KOPT-K1 (cell line): ENCODE results near the gene MARCO.

Experiments
- H3K27ac ChIP-seq: fragments of 200-600 bp; sonication (generic); 2 replicates; pipeline ENCODE4 v1.5.1; 2016; ENCODE audit warnings: antibody characterized with exemption, mild to moderate bottlenecking, low read depth, low read length; ENCODE audit not compliant: poor library complexity, severe bottlenecking
- H3K36me3 ChIP-seq: fragments of 200-600 bp; sonication (generic); 2 replicates; pipeline ENCODE4 v1.5.1; 2017; ENCODE audit warnings: antibody characterized with exemption, mild to moderate bottlenecking, low read length, moderate library complexity; ENCODE audit not compliant: insufficient read depth
- H3K9me3 ChIP-seq: fragments of 200-600 bp; sonication (generic); 2 replicates; pipeline ENCODE4 v1.5.1; 2017; ENCODE audit warnings: antibody characterized with exemption, low read length, mild to moderate bottlenecking; ENCODE audit not compliant: insufficient read depth, poor library complexity, severe bottlenecking

Gene MARCO, protein sequence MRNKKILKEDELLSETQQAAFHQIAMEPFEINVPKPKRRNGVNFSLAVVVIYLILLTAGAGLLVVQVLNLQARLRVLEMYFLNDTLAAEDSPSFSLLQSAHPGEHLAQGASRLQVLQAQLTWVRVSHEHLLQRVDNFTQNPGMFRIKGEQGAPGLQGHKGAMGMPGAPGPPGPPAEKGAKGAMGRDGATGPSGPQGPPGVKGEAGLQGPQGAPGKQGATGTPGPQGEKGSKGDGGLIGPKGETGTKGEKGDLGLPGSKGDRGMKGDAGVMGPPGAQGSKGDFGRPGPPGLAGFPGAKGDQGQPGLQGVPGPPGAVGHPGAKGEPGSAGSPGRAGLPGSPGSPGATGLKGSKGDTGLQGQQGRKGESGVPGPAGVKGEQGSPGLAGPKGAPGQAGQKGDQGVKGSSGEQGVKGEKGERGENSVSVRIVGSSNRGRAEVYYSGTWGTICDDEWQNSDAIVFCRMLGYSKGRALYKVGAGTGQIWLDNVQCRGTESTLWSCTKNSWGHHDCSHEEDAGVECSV

DNA sequence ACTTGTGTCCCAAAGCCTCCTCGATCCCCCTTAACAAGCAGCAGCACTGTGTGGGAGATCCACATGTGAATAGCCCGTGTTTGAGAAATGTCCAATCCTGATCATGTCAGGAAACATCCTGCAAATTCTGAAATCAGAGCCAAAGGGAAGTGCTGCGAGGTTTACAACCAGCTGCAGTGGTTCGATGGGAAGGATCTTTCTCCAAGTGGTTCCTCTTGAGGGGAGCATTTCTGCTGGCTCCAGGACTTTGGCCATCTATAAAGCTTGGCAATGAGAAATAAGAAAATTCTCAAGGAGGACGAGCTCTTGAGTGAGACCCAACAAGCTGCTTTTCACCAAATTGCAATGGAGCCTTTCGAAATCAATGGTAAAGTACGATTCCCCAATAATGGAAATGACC is at the start of gene MARCO:
Gene MARCO (plus strand): TSS at position 164 of the 400 bp plus-strand sequence. CDS start 107 bp downstream, at position 271.
- H3K9me3 ChIP-seq = no peaks in the 10 kb centered on the region
- no peaks in the 10 kb centered on the region for H3K36me3 ChIP-seq
- H3K27ac ChIP-seq = no peak within 1 kb of the TSS

DNA sequence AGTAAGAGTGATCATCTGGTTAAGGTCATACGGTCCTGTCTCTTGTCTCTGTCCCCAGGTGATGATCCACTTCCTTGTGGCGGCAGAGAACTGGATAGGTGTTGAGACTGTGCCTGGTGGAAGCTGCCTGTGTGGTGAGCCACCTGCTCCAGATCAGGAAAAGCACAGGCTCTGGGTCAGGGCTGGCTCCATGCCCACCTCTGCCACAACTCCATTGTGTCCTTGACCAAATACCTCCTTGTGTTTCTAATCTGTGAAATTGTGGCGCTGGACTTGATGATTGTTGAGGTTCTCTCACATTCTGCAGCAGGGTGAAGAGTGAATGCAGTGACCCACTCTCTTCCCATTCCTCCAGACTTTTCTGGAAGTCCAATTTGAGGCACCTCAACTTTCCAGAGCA is 48.9 kb upstream of the MARCO start:
- Histone ChIP-seq H3K9me3 (peaks cover 9% of the 10 kb centered on the region), H3K27ac (no peak overlapping the region), H3K36me3 (no peaks in the 10 kb centered on the region)

DNA sequence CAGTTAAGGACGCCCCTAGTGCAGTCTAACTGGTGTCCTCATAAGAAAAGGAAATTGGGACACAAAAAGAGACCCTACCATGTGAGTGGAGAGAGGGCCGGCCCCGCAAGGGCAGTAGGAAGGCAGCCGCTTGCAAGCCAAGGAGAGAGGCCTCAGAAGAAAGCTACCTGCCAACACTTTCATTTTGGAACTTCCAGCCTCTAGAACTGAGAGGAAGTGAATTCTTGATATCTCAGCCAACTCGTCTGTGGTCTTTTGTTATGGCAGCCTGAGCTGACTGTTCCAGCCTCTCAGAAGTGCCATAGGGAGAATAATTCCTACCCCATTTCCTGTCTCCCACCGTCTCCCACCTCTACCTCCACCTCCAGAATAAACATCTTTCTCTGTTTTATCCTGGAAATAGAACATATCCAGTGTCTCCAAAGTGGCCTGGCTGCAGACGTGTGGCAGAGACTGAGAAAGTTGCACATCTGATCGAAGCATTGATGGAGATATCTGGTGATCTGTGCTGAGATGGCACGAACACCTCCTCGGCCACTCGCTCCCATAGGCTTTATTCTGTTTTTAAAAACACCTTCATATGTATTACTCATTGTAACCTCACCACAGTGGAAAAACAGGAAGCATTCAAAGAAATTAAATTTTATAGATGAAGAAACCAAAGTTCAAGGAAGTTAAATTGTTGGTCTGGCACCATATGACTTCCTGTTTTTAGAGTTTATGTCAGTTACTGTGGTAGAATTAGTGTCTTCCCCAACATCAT is 39.5 kb upstream of the MARCO start:
- no peak overlapping the region for H3K27ac ChIP-seq
- H3K9me3 ChIP-seq = no peaks in the 10 kb centered on the region
- no peaks in the 10 kb centered on the region for H3K36me3 ChIP-seq

DNA sequence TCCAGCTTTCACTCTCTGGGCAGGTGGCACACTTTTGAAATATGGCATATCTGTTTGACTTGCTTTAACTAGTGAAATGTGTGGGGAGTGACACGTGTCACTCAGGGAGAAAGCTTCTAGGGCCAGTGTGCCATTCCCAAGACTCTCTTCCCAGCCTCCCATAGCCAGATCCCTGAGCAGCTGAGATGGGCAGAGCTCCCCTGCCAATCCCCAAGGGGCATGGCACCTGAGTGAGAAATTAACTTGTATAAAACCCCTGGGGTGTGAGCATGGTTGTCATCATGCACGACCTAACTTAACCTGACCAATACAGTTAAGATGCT is 39.0 kb upstream of the MARCO start:
- no peak overlapping the region for H3K27ac ChIP-seq
- H3K36me3 ChIP-seq = no peaks in the 10 kb centered on the region
- H3K9me3 ChIP-seq = no peaks in the 10 kb centered on the region

DNA sequence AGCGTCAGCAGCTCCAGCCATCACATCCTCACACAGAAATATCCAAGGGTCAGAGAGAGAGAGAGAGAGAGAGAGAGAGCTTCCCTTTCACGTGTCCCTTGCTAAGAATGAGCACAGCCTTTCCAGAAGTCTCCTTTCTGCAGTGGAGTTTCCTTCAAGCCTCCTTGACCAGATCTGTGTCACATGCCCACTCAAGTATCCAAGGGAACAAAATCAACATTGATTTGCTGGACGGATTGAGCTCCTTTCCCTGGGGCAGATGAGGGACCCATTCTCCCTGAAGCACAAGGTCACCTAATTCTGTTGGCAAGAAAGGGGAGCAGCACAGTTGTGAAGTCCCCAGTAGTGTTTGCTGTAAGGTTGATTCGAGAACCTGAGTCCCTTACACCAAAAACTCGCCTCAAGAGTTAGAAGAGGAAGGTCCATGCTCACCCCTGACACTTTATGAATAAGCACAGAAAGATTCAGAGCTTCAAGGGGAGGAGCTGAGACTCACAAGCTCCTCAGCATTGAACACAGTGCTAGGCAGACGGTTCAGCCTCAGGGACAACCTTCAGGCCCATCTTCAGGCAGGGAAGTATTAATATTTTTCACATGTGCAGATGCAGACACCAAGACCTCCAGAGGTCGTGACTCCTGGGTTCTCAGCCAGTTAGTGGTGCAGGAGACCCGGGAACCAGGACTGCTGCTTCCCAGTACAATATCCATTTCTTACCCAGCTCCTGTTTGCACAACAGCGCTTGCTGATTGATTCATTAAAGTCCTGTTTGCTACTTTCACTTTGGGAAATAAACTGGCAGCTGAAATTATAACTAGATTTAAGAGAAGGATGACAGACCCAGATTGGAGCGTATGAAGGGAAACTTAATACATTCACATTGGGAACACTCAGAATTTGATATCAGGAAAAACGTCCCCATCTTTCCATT is 38.2 kb upstream of the MARCO start:
- Histone ChIP-seq H3K36me3 (no peaks in the 10 kb centered on the region), H3K9me3 (no peaks in the 10 kb centered on the region), H3K27ac (no peak overlapping the region)

DNA sequence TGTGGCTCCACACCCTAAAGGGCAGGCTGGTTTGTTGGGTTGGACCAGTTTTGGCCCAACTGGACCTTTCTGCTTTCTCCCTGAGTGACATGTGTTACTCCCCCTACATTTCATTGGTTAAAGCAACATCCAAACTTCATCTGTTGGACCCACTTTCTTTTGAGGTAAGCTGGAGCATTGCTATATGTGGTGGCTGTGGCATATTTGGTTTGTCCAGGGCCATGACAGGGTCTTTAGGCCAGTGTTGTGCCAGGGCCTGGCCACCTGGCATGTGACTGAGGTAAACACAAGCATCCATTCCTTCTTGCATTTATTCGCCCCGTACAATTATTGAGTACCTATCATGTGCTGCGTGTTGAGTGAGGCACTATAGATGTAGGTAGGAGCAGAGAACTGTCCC is 36.8 kb upstream of the MARCO start:
- H3K36me3 ChIP-seq = no peaks in the 10 kb centered on the region
- H3K9me3 ChIP-seq = no peaks in the 10 kb centered on the region
- no peak overlapping the region for H3K27ac ChIP-seq

DNA sequence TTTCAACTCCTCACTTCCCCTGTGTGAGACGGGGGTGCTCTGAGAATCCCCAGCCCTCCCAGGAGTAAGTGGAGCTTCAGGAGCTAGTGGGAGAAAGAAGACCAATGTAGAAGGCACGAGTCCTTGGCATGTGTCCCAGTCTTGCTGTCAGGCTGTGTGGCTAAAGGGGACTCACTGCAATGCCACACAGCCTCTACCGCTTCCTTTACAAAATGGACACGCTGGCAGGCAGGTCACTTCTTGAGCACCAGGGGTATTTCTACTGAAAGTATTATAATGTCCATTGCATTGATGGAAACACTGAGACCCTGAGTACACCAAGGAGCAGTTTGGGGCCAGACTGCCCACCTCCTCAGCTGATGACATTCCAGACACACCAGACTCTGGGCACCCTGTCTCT is 35.8 kb upstream of the MARCO start:
- no peak overlapping the region for H3K27ac ChIP-seq
- no peaks in the 10 kb centered on the region for H3K9me3 ChIP-seq

DNA sequence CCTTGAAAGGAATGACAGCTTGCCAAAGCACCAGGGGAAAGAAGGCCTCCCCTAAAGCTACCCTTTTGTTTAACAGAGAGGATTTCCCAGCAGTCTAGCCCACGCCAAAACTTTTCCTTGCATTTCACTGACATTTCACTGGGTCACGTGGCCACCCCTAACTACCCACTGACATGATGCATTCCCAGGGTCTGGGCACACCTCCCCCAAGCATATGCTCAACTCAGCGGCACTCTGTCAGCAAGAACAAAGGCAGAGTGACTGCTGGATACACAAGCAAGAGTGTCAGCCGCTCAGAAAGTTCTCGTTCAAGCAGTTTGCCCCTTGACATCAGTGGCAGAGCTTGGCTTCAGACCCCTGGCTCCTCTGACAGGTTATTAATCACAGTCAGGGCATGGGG is 34.2 kb upstream of the MARCO start:
- H3K27ac ChIP-seq = no peak overlapping the region
- no peaks in the 10 kb centered on the region for H3K36me3 ChIP-seq
- H3K9me3 ChIP-seq = no peaks in the 10 kb centered on the region

More for the DNA sequence above, 35.8 kb upstream of the MARCO start:
- H3K36me3 ChIP-seq = no peaks in the 10 kb centered on the region

DNA sequence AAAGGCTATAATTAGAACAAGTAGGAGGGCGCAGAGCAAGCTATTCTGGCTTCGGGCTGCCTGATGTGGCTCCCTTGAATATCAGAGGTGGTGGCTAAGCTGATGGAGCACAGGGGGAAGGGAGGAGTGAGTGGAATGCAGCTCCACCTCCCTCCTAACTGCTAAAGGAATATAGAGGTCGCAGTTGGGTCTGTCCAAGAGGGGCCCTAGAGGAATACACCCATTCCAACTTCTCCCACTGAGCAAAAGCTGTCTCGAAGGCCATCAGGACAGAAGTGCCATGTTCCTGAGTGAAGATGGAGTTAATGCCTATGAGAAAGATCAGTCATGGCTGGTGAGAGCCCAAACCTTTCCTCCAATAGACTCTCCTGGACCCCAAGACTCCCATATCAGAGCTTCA is 32.8 kb upstream of the MARCO start:
- Histone ChIP-seq H3K9me3 (no peaks in the 10 kb centered on the region), H3K27ac (no peak overlapping the region), H3K36me3 (no peaks in the 10 kb centered on the region)

DNA sequence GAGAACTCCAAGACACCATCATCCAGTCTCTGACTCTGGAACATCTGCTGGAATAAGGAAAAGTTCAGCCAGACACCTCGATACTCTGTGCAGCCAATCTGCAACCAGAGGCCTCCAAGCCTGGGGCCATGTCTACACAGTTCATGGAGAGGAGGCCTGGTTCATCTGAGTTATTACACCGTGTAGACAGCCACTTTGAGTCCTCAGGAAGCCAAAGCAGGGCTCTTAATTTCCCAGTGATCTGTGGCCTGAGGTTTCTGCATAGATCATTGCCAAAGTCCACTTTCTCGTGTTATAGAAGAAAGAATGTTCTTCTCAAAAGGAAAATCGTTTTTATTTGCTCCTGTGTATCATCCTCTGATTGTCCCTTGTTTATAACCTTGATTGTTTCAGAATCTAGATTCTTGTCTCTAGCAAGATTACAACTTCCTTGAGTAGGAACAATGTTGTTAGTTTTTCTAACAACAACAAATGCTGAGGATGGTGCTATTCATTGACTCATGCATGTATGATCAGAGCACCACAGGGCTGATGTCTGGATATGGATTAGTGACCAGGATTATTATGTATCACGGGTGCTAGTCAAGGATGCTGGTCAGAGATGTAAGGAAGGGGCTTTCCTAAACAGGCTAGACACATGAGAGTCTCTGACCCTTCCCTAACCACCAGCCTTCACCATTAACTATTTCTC is 30.7 kb upstream of the MARCO start:
- no peak overlapping the region for H3K27ac ChIP-seq
- H3K36me3 ChIP-seq = no peaks in the 10 kb centered on the region
- H3K9me3 ChIP-seq = no peaks in the 10 kb centered on the region

DNA sequence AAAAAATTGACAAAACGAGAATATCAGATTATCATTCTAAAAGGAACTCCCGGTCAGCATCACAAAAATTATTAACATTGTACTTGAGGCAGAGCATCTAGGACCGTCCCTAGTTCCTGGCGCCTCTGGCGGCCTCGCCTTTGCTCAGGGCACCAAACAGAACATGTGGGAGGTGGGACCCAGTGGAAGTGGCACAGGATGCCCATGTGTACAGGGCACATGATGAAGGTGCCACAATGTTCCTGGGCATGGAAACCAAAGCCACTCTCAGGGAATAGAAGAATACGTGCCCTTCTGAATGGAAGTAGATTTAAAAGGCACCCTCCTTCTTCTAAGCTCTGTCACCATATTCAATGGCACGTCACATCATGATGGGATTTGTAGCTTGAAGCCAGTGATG is 30.1 kb upstream of the MARCO start:
- no peaks in the 10 kb centered on the region for H3K9me3 ChIP-seq
- no peaks in the 10 kb centered on the region for H3K36me3 ChIP-seq
- no peak overlapping the region for H3K27ac ChIP-seq

DNA sequence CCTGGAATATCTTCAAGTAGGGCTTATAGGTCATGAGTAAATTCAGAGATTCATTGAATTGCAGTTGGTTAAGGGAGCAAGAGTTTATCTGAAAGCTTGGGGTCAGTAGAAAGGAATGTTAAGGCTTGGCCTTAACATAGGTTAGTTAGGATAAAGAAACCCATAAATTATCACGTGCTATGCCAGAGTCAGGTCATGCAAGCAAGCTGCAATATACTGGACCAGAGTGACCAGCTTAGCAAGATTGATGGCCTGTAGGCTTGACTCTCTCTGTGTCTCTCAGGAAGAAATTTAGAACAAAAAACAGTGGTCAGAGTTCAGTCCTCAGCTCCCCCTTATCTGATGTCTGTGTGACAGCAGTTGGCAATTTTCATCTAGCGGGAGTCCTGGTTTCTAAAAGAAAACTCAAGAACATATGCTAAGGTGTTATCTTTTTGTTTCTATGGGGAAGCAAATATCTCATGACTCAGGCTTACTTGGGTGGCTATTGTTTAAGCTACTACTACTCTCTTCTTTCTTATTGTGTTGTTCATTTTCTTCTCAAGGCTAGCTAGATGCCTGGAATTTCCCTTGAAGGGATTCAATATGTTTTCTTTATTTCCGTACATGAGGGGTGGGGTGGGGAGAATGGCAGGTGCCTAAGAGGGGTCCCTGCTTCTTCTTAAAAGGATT is 28.7 kb upstream of the MARCO start:
- Histone ChIP-seq H3K36me3 (no peaks in the 10 kb centered on the region), H3K9me3 (no peaks in the 10 kb centered on the region), H3K27ac (no peak overlapping the region)

DNA sequence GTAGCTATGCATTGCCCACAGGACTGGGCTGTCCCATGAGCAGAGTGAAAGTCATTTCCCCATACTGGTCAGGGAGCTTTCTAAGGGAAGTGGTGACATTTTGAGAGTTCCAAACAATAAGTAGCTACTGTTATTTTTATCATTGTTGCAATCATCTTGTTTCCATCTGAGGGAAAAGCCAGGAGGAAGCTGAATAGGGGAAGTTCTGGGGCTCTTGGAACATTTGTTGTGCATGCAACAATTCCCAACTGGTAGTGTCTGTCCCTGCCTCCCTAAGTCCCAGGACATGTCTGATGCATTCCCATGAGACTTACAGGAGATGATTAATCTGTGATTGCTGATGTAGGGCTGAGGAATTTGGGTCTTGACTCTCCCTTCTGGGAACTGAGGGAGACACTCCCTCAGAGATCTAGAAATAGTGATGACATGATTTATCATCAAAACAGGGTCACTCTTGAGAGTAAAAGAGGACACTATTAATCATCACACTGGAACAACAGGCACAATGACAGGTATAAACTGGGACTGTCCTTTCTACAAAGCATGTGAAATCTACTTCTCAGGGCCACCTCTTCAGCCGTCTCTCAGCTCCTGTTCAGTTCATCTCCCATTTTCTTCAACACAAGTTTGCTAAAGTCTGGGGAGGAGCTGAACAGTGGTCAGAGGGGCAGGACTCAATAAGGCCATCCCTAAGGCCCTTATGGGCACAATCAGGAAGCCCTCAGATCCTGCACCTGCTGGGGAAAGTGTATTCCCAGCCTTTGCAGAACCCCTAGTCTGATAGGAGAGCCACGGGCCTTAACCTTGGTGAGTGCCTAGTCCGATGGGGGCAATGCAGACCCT is 28.0 kb upstream of the MARCO start:
- H3K9me3 ChIP-seq = no peaks in the 10 kb centered on the region
- H3K36me3 ChIP-seq = no peaks in the 10 kb centered on the region
- no peak overlapping the region for H3K27ac ChIP-seq
